ENCODE results near the gene PLA2G2C. TPM values are rescaled to one million over a fixed set of nuclear protein-coding genes. Genes with fewer than 3 reads are reported as not detected.

The PLA2G2C gene
- total and polyA plus RNA-seq, 4 donors, result not detected

DNA sequence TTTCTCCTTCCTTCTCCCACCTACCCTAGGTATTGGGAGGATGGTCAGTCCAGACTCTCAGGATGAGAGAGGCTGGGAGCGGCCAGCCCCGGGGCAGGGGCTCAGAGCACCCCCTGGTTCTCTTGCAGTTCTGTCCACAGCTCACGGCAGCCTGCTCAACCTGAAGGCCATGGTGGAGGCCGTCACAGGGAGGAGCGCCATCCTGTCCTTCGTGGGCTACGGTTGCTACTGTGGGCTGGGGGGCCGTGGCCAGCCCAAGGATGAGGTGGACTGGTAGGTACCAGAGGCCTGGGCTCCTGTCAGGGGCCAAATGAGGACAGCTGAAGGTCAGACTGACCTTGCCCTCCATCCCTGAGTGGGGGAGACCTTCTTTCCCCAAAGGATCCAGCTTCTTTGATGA is 43.0 kb downstream of the PLA2G2C start:
- TF ChIP-seq SP1 (IDR thresholded peaks at IDR 0.05) (no peak), RXRA (IDR thresholded peaks at IDR 0.05) (no peak), YY1 (IDR thresholded peaks at IDR 0.05) (no peak), TAF1 (conservative IDR thresholded peaks at IDR 0.05) (no peak), GABPA (IDR thresholded peaks at IDR 0.05 in 1 of 2, conservative IDR thresholded peaks at IDR 0.05 in 1 of 2) (no peak)
- TF ChIP-seq, protein P1, sequence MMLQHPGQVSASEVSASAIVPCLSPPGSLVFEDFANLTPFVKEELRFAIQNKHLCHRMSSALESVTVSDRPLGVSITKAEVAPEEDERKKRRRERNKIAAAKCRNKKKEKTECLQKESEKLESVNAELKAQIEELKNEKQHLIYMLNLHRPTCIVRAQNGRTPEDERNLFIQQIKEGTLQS (IDR thresholded peaks at IDR 0.05), result no peak
- Histone ChIP-seq H3K4me3 (ENCODE audit: low read depth in 1 of 3, low read length in 3 of 3) (no peak overlapping the region), H3K27ac (ENCODE audit: low read depth in 1 of 2, low read length in 2 of 2) (no peak overlapping the region), H3K36me3 (ENCODE audit: control insufficient read depth in 4 of 4, insufficient read depth in 3 of 4, low read depth in 1 of 4, low read length in 3 of 4) (no peaks in the 10 kb centered on the region), H3K9me3 (ENCODE audit: control insufficient read depth in 4 of 4, low read length in 3 of 4) (no peaks in the 10 kb centered on the region), H3K27me3 (ENCODE audit: control insufficient read depth in 4 of 4, insufficient read depth in 4 of 4, low read length in 3 of 4) (no peaks in the 10 kb centered on the region), H3K4me1 (ENCODE audit: control insufficient read depth in 4 of 4, insufficient read depth in 4 of 4, low read length in 3 of 4) (no peaks in the 10 kb centered on the region), H3K9ac (ENCODE audit: low read depth in 1 of 2, low read length in 2 of 2) (no peak overlapping the region)
- WGBS, result 91% methylated on average over 8 of the region's 8 CpGs
- no peak for DNase-seq (ENCODE audit: low spot score)

DNA sequence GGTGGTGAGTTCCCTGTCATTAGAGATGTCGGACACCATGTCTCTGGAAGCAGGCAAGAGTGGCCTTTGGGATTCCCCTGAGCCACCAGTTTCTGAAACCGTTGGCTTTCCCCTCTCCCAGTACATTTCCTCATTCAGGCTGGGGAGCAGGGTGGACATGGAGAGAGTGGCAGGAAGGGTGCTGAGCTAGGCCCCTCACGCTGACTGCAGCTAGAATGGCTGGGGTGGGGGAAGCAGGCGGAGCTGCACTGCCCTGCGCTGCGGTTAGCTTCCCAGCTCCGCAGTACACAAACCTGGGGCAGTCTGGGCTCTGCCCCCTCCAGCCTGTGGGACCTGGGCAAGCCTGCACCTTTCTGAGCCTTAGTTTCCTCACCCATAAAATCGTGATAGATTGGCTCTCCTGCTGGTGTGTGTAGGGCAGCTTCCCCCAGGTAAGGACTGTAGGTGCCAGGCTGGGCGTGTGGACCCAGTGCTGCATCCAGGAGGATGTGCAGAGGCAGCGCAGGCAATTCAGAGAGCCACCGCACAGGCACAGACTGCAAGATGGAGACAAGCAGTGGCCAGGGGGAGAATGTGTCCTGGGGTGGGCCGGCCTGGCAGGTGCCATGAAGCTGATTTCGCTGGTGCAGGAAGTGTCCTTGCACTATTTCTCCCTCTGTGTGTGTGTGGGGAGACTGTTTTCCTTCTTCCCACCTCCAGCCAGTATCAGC is 44.2 kb downstream of the PLA2G2C start:
- Histone ChIP-seq H3K4me3 (ENCODE audit: low read depth in 1 of 3, low read length in 3 of 3) (no peak overlapping the region), H3K27me3 (ENCODE audit: control insufficient read depth in 4 of 4, insufficient read depth in 4 of 4, low read length in 3 of 4) (no peaks in the 10 kb centered on the region), H3K9ac (ENCODE audit: low read depth in 1 of 2, low read length in 2 of 2) (no peak overlapping the region), H3K4me1 (ENCODE audit: control insufficient read depth in 4 of 4, insufficient read depth in 4 of 4, low read length in 3 of 4) (no peaks in the 10 kb centered on the region), H3K27ac (ENCODE audit: low read depth in 1 of 2, low read length in 2 of 2) (no peak overlapping the region), H3K36me3 (ENCODE audit: control insufficient read depth in 4 of 4, insufficient read depth in 3 of 4, low read depth in 1 of 4, low read length in 3 of 4) (no peaks in the 10 kb centered on the region), H3K9me3 (ENCODE audit: control insufficient read depth in 4 of 4, low read length in 3 of 4) (no peaks in the 10 kb centered on the region)
- DNase-seq (ENCODE audit: low spot score), result no peak
- 91% methylated on average over 13 of the region's 13 CpGs for WGBS
- no peak for TF ChIP-seq FOXA2 (IDR thresholded peaks at IDR 0.05)
- no peak for TF ChIP-seq RXRA (IDR thresholded peaks at IDR 0.05)
- TF ChIP-seq GABPA (IDR thresholded peaks at IDR 0.05 in 1 of 2, conservative IDR thresholded peaks at IDR 0.05 in 1 of 2), result no peak
- no peak for TF ChIP-seq YY1 (IDR thresholded peaks at IDR 0.05)
- TF ChIP-seq, protein P2, sequence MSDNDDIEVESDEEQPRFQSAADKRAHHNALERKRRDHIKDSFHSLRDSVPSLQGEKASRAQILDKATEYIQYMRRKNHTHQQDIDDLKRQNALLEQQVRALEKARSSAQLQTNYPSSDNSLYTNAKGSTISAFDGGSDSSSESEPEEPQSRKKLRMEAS (IDR thresholded peaks at IDR 0.05), result no peak
- no peak for TF ChIP-seq TAF1 (conservative IDR thresholded peaks at IDR 0.05)
- TF ChIP-seq HNF4G (IDR thresholded peaks at IDR 0.05), result no peak
- no peak for TF ChIP-seq HNF4A (conservative IDR thresholded peaks at IDR 0.05)
- TF ChIP-seq NR2F2 (IDR thresholded peaks at IDR 0.05), result no peak

DNA sequence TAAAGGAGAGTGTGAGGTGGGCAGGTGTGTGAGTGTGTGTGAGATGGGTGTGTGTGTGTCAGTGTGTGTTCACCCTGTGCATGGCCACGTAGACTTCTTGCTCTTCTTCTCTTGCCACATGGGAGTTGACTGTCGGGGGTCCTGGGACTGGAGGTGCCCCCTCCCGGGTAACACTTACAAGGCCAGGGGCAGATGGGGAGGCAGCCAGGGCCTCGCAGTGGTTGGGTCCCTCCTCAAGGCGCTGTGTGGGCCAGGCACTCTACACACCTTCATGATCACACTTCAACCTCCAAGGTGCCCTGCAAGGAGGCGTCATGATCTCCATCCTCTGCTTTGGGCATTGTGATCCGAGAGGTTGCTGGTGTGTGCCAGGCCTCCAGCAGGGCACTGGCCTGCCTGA is 44.9 kb downstream of the PLA2G2C start:
- Histone ChIP-seq H3K9ac (ENCODE audit: low read depth in 1 of 2, low read length in 2 of 2) (no peak overlapping the region), H3K9me3 (ENCODE audit: control insufficient read depth in 4 of 4, low read length in 3 of 4) (no peaks in the 10 kb centered on the region), H3K4me1 (ENCODE audit: control insufficient read depth in 4 of 4, insufficient read depth in 4 of 4, low read length in 3 of 4) (no peaks in the 10 kb centered on the region), H3K27ac (ENCODE audit: low read depth in 1 of 2, low read length in 2 of 2) (no peak overlapping the region), H3K36me3 (ENCODE audit: control insufficient read depth in 4 of 4, insufficient read depth in 3 of 4, low read depth in 1 of 4, low read length in 3 of 4) (no peaks in the 10 kb centered on the region), H3K4me3 (ENCODE audit: low read depth in 1 of 3, low read length in 3 of 3) (no peak overlapping the region), H3K27me3 (ENCODE audit: control insufficient read depth in 4 of 4, insufficient read depth in 4 of 4, low read length in 3 of 4) (no peaks in the 10 kb centered on the region)
- TF ChIP-seq HNF4G (IDR thresholded peaks at IDR 0.05) (no peak), YY1 (IDR thresholded peaks at IDR 0.05) (no peak), TAF1 (conservative IDR thresholded peaks at IDR 0.05) (no peak), GABPA (IDR thresholded peaks at IDR 0.05 in 1 of 2, conservative IDR thresholded peaks at IDR 0.05 in 1 of 2) (no peak)
- TF ChIP-seq, protein P3, sequence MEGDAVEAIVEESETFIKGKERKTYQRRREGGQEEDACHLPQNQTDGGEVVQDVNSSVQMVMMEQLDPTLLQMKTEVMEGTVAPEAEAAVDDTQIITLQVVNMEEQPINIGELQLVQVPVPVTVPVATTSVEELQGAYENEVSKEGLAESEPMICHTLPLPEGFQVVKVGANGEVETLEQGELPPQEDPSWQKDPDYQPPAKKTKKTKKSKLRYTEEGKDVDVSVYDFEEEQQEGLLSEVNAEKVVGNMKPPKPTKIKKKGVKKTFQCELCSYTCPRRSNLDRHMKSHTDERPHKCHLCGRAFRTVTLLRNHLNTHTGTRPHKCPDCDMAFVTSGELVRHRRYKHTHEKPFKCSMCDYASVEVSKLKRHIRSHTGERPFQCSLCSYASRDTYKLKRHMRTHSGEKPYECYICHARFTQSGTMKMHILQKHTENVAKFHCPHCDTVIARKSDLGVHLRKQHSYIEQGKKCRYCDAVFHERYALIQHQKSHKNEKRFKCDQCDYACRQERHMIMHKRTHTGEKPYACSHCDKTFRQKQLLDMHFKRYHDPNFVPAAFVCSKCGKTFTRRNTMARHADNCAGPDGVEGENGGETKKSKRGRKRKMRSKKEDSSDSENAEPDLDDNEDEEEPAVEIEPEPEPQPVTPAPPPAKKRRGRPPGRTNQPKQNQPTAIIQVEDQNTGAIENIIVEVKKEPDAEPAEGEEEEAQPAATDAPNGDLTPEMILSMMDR (IDR thresholded peaks at IDR 0.05; ENCODE audit: low read depth, low read length, missing input control), result no peak
- DNase-seq (ENCODE audit: low spot score), result no peak
- 94% methylated on average over 7 of the region's 7 CpGs for WGBS
